ENCODE measurements around the gene MLXIPL.
"Not testable (repeated sequence)": the region's sequence is repeated elsewhere in the genome, so short reads cannot be mapped to it uniquely, and the experiment has no call there.

Gene MLXIPL

GRCh38 chr7:73623798-73624668 lies at the start of gene MLXIPL:
Gene MLXIPL (minus strand): TSS chr7:73624522. CDS start chr7:73624492, 30 bp downstream.
- peak; percentile 14 to 40 for DNase-seq (ENCODE audit: low read depth in 2 of 2)

- DNase-seq (ENCODE audit: low read depth in 2 of 2) = no peak
Measured at GRCh38 chr7:73671857-73672445, 47.6 kb upstream of the MLXIPL start.

GRCh38 chr7:73671322-73671661 lies 47.0 kb upstream of the MLXIPL start:
- DNase-seq (ENCODE audit: low read depth in 2 of 2) = no peak

GRCh38 chr7:73669858-73670385 lies 45.6 kb upstream of the MLXIPL start:
- DNase-seq (ENCODE audit: low read depth in 2 of 2) = no peak

DNA sequence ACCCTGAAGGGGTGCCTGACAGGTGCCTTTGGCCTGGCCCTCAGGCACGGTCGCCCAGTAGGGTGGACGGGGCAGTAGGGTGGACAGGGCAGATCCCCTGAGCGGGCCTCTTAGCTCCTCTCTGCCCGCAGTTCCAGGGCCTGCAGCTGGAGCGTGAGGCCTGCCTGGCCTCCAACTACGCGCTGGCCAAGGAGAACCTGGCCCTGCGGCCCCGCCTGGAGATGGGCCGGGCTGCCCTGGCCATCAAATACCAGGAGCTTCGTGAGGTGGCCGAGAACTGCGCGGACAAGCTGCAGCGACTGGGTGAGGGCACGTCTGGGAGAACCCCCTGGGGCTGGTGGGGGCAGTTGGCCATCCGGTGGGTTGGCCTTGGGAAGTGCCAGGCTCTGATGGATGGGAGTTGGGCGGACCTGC lies 45.0 kb upstream of the MLXIPL start:
- no peak for DNase-seq (ENCODE audit: low read depth in 2 of 2)

GRCh38 chr7:73668886-73669230 lies 44.5 kb upstream of the MLXIPL start:
- no peak for DNase-seq (ENCODE audit: low read depth in 2 of 2)

- no peak for DNase-seq (ENCODE audit: low read depth in 2 of 2)
Measured at GRCh38 chr7:73668103-73668885, 44.0 kb upstream of the MLXIPL start.

DNA sequence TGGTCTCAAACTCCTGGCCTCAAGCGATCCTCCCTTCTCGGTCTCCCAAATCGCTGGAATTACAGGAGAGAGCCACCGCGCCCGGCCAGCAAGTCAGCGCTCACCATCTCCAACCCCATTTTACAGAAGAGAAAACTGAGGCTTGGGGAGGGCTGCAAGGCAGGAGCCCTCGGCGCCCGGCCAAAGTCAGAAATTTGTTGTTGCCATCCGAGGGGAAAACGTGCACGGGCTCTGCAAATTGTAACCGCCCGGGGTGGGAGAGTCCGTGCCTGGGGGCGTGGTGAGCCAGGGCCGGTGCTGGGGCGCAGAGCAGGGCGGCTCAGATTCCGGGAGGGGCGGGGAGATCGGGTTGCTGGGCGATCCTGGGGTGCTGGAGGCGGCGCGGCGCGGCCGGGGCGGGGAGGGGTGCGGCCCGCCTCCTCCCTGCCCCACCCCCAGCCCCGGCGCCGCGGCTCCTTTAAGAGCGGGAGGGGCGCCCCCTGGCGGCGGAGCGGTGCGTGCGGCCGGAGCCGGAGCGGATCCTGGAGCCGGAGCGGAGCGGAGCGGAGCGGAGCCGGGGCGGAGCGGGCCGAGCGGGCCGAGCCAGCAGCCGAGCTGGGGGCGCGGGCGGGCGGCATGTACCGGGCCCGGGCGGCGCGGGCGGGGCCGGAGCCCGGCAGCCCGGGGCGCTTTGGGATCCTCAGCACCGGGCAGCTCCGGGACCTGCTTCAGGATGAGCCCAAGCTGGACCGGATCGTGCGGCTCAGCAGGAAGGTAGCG lies 43.2 kb upstream of the MLXIPL start, which contains the start of gene VPS37D:
Gene VPS37D, plus strand, starts transcription at position 488 of the 759 bp plus-strand sequence. Its CDS starts 128 bp downstream, at position 616.
- DNase-seq (ENCODE audit: low read depth in 2 of 2) = peak; percentile 87 to 91

GRCh38 chr7:73663033-73663432 lies 38.7 kb upstream of the MLXIPL start:
- no peak for DNase-seq (ENCODE audit: low read depth in 2 of 2)

- not testable (repeated sequence) for DNase-seq (ENCODE audit: low read depth in 2 of 2)
Measured at GRCh38 chr7:73660594-73660993, 36.3 kb upstream of the MLXIPL start.

DNA sequence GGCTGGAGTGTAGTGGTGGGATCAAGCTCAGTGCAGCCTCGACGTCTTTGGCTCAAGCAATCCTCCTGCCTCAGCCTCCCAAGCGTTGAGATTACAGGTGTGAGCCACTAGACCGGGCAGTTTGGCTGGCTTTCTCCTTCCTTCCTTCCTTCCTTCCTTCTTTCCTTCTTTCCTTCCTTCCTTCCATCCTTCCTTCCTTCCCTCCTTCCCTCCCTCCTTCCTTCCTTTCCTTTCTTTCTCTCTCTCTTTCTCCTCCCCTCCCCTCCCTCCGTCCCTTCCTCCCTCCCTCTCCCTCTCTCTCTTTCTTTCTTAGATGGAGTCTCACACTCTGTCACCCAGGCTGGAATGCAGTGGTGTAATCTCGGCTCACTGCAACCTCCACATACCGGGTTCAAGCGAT lies 35.7 kb upstream of the MLXIPL start:
- DNase-seq (ENCODE audit: low read depth in 2 of 2) = no peak

DNA sequence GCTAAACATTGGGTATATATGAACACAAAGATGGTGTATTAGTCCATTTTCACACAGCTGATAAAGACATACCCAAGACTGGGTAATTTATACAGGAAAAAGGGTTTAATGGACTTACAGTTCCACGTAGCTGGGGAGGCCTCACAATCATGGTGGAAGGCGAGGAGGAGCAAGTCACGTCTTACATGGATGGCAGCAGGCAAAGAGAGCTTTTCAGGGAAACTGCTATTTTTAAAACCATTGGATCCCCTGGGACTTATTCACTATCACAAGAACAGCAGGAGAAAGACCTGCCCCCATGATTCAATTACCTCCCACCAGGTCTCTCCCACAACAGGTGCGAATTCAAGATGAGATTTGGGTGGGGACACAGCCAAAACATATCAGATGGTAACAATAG lies 31.0 kb upstream of the MLXIPL start:
- DNase-seq (ENCODE audit: low read depth in 2 of 2) = not testable (repeated sequence)

GRCh38 chr7:73652541-73652949 lies 28.2 kb upstream of the MLXIPL start:
- no peak for DNase-seq (ENCODE audit: low read depth in 2 of 2)

GRCh38 chr7:73650524-73650923 lies 26.2 kb upstream of the MLXIPL start:
- DNase-seq (ENCODE audit: low read depth in 2 of 2) = no peak

- no peak for DNase-seq (ENCODE audit: low read depth in 2 of 2)
Measured at GRCh38 chr7:73649576-73649975, 25.3 kb upstream of the MLXIPL start.

GRCh38 chr7:73648593-73649332 lies 24.4 kb upstream of the MLXIPL start:
- DNase-seq (ENCODE audit: low read depth in 2 of 2) = no peak

GRCh38 chr7:73647725-73648592 lies 23.6 kb upstream of the MLXIPL start:
- no peak for DNase-seq (ENCODE audit: low read depth in 2 of 2)

DNA sequence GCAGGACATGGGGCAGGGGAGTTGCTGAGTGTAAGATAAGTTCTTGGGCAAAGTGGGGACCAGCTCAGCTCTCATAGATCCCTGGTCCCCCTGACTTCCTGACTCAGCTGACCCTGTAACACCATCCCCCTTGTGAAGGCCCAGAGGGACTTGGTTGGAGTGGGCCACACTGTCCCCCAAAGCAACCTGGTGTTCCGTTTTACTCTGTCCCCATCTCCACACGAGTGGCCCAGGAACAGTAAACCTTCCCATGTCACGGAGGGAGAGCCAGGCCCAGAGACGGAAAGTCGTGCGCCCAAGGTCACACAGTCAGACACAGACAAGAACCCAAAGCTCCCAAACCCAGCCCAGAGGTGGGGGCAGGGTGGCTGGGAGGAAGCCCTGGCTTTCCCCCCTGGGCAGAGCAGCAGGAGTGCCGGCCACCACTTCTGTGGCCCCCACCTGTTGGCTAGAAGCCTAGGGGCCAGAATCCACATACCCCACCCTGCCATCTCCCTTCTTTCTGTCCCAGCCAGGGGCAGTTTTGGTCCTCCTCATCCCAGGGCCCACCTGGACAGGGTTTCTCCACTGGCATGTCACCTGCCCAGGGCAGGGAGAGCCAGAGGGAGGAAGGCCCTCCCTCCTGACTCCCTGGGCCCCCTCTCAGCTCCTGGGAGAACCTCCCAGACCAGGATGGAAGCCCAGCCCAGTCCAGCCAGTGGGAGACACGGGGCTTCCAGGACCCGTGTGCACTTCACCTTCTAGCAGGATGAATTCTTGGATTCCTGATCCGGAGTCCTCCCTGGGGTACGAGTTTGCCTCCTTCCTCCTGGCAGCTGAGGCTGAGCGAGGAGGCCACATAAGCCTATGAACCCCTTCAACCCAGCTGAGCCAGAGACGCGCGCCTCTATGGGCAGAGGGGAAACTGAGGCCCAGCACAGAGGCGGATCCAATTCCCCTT lies 22.7 kb upstream of the MLXIPL start:
- no peak for DNase-seq (ENCODE audit: low read depth in 2 of 2)
